Upper lobe of right lung (tissue), 1 donor: ENCODE data around the gene LIPI. TPM values are rescaled to one million over a fixed set of nuclear protein-coding genes. Genes with fewer than 3 reads are reported as not detected.

Experiments
- ATAC-seq: fragments of 200-7000 bp; cut with Tn5 transposase; one replicate; pipeline ENCODE4 v1.9.1; 2020; ENCODE audit warnings: mild to moderate bottlenecking, moderate library complexity
- DNase-seq: peaks from one replicate; pipeline ENCODE4 v3.0.0-alpha.2; 2020
- H3K27ac ChIP-seq: fragments of 200-600 bp; one replicate; pipeline ENCODE4 v1.8.0; 2022
- H3K27me3 ChIP-seq: fragments of 200-600 bp; one replicate; pipeline ENCODE4 v1.8.0; 2022; ENCODE audit warnings: mild to moderate bottlenecking
- H3K36me3 ChIP-seq: fragments of 200-600 bp; one replicate; pipeline ENCODE4 v1.8.0; 2022
- H3K4me1 ChIP-seq: fragments of 200-600 bp; one replicate; pipeline ENCODE4 v1.8.0; 2022
- H3K4me3 ChIP-seq: fragments of 200-600 bp; one replicate; pipeline ENCODE4 v1.8.0; 2022; ENCODE audit warnings: mild to moderate bottlenecking
- H3K9me3 ChIP-seq: fragments of 200-600 bp; one replicate; pipeline ENCODE4 v1.8.0; 2022
- intact Hi-C: fragments of 100-400 bp; cut with DNase I; formaldehyde crosslinking; loops from one replicate; pipeline ENCODE4 v1.11.0; 2022
- long read RNA-seq: library from polyadenylated mRNA; unstranded; transcript quantifications from one replicate; pipeline ENCODE4 v2.0.0, GENCODE V29; 2021
- total RNA-seq: library from RNA; stranded (reverse); fragmentation: NEBNext Ultra II Directional; extraction: Animal tissue kit (Norgen Biotek cat#: 25700); gene quantifications from one replicate; pipeline ENCODE4 v1.2.1, GENCODE V29; 2021
- TF ChIP-seq, protein P1 (sequence below): fragments of 200-600 bp; IDR thresholded peaks from one replicate; pipeline ENCODE4 v1.8.0; 2022; ENCODE audit warnings: antibody characterized with exemption
- donor health status: DM: no; HTN: yes; CAD: no; lungs with severe emphysema.

The LIPI gene
- not detected for total RNA-seq
- long read RNA-seq, partial matches to known transcripts = 0 of 1 reads
- long read RNA-seq, other reads (novel, unspliced or antisense) = 1 of 1 reads

DNA sequence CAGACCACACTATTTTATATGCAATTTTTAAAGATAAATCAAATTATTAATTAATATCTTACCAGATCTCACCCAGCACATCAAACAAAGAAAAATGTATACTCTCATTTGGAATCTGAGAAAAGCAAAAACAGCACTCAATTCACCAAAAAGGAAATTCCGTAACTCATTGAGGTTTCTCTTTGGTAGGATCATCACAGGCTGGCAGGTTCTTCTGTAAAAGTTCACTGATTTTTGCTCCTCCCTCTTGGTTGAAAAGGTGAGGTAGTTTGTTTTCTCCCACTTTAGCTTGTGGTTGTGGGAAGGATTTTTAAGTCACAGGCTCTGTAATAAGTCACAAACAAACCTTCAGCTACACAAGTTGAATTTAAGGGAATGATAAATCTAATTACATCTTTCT lies at the start of gene LIPI:
TSS of gene LIPI (minus strand) at position 218 of the 400 bp plus-strand sequence. CDS start at position 108, 110 bp downstream.
- intact Hi-C loops = no loop called here
- Histone ChIP-seq H3K4me1 (no peaks in the 10 kb centered on the region), H3K36me3 (no peaks in the 10 kb centered on the region), H3K4me3 (no peak within 1 kb of the TSS), H3K9me3 (no peaks in the 10 kb centered on the region), H3K27me3 (no peaks in the 10 kb centered on the region), H3K27ac (no peak within 1 kb of the TSS)
- DNase-seq (no peak), ATAC-seq (no peak)
- TF ChIP-seq, protein P1, sequence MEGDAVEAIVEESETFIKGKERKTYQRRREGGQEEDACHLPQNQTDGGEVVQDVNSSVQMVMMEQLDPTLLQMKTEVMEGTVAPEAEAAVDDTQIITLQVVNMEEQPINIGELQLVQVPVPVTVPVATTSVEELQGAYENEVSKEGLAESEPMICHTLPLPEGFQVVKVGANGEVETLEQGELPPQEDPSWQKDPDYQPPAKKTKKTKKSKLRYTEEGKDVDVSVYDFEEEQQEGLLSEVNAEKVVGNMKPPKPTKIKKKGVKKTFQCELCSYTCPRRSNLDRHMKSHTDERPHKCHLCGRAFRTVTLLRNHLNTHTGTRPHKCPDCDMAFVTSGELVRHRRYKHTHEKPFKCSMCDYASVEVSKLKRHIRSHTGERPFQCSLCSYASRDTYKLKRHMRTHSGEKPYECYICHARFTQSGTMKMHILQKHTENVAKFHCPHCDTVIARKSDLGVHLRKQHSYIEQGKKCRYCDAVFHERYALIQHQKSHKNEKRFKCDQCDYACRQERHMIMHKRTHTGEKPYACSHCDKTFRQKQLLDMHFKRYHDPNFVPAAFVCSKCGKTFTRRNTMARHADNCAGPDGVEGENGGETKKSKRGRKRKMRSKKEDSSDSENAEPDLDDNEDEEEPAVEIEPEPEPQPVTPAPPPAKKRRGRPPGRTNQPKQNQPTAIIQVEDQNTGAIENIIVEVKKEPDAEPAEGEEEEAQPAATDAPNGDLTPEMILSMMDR = no peak

DNA sequence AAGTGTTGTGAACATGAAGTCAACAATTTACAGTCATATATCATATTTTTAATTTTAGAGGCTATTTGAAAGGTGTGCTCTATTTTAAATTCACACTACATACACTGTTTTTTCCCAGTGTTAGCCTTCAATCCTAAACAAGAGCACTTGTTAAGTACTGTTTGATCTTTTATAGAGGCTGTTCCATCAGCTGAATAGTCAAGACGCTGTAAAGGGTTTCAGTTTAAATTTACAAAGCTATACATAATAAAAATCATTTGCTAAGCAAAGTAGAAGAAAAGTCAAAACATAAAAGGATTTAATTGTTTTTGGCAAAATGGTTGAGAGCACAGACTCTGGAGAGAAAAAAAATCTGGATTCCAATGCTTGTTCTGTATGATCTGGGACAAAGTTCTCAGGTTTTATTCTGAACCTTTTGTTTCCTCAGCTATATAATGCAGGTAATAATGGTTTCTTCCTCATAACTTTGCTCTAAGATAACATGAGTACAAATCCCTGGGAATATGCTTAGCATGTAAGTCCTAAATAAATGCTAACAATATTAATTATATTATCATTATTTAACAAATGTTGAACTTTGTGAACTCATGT lies 49.5 kb upstream of the LIPI start:
- Histone ChIP-seq H3K4me1 (no peaks in the 10 kb centered on the region), H3K27me3 (no peaks in the 10 kb centered on the region), H3K36me3 (no peaks in the 10 kb centered on the region), H3K4me3 (no peak overlapping the region), H3K9me3 (no peaks in the 10 kb centered on the region), H3K27ac (no peak overlapping the region)
- DNase-seq (no peak), ATAC-seq (no peak)
- TF ChIP-seq, protein P1 = no peak
- intact Hi-C loops = no loop called here

DNA sequence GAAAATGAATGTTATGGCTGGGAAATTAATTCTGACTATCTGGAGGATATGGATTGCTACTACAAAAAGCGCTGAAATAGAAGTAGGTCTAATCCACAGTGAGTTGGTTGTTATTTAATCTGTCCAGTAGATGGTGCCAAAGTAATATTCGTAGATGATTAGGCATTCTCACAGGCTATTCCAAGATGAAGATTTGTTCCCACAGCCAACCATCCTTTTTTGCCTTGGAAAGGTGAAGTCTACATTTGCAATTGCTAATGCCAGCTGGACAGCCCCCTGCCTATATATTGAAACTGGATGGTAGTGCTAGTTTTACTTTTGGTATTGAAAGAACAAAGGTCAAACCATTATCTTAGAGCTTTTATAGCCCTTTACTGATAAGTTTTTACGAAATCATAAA lies 49.0 kb upstream of the LIPI start:
- H3K36me3 ChIP-seq = no peaks in the 10 kb centered on the region
- DNase-seq (no peak), ATAC-seq (peak; percentile 91)
- no peak overlapping the region for H3K4me3 ChIP-seq
- no peaks in the 10 kb centered on the region for H3K4me1 ChIP-seq
- H3K27me3 ChIP-seq = no peaks in the 10 kb centered on the region
- H3K9me3 ChIP-seq = no peaks in the 10 kb centered on the region
- TF ChIP-seq, protein P1 = peak; percentile 61
- intact Hi-C loops = no loop called here
- H3K27ac ChIP-seq = no peak overlapping the region

DNA sequence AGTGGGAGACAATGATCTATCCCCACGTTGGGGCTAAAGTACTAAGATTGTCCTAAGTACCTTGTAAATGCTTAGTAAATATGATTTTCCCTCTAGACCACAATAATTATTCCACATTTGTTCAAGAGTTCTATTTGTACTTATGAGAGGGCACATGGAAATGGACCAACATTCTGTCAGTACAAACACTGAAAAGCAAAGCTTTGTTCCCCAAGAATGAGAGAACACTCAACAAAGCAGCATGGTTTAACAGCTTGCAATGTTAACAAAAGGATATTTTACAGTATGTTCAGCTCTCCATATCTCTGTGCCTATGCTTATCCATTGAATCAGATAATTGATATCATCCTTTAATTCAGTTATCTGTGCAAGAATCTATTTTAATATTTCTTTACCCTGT lies 40.6 kb upstream of the LIPI start:
- H3K9me3 ChIP-seq = no peaks in the 10 kb centered on the region
- TF ChIP-seq, protein P1 = no peak
- no peaks in the 10 kb centered on the region for H3K4me1 ChIP-seq
- no peak for DNase-seq
- ATAC-seq = no peak
- no peak overlapping the region for H3K27ac ChIP-seq
- no peaks in the 10 kb centered on the region for H3K36me3 ChIP-seq
- no peaks in the 10 kb centered on the region for H3K27me3 ChIP-seq
- no peak overlapping the region for H3K4me3 ChIP-seq
- intact Hi-C loops = no loop called here

DNA sequence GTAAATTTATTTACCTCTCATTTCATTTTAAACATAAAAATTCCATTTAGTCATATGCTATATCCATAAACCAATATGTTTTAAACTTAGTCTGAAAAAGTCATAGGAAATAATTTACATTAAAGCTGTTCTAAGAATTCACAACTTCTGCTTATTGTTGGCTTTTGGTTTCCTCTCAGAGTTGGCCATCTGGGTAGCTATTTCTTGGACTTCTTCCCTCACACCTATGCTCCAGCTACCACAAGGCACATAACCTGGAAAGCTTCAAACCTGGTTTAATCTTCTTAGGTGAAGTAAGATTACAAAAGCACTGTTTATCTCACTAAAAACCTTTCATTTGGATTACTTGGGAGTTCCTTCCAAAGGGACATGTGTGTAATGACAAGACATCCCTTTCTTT lies 35.0 kb upstream of the LIPI start:
- Histone ChIP-seq H3K9me3 (no peaks in the 10 kb centered on the region), H3K27ac (no peak overlapping the region), H3K27me3 (no peaks in the 10 kb centered on the region), H3K36me3 (no peaks in the 10 kb centered on the region), H3K4me3 (no peak overlapping the region), H3K4me1 (no peaks in the 10 kb centered on the region)
- DNase-seq (no peak), ATAC-seq (no peak)
- TF ChIP-seq, protein P1 = no peak
- intact Hi-C loops = no loop called here

DNA sequence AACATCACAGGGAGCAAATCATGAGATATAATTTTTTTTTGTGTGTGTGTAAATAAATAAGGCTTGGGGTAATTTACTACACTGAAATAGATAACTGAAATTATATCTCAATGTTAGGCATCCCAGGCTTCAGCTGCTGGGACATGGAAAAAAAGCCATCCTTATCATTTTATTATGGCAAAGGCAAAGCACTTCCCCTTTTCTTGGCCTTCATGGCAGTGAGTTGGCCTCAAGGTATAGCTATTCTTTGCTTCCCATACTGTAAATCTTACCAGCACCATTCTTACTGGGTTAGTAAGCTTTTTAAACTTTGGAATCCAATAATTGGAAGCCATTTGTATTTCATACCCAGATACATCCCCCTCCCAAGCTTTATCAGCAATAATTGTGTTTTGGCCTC lies 34.2 kb upstream of the LIPI start:
- TF ChIP-seq, protein P1 = no peak
- no peaks in the 10 kb centered on the region for H3K9me3 ChIP-seq
- H3K4me3 ChIP-seq = no peak overlapping the region
- H3K4me1 ChIP-seq = no peaks in the 10 kb centered on the region
- DNase-seq = no peak
- H3K36me3 ChIP-seq = no peaks in the 10 kb centered on the region
- intact Hi-C loops = no loop called here
- ATAC-seq = no peak
- no peaks in the 10 kb centered on the region for H3K27me3 ChIP-seq
- no peak overlapping the region for H3K27ac ChIP-seq
